WTC11 (cell line): Measurements from ENCODE around the gene PODXL.

Source experiments
- CREB1 ChIP-seq: sonication (generic); formaldehyde crosslinking; IDR thresholded peaks from 2 replicates; pipeline ENCODE4 v1.8.0; 2023; ENCODE audit warnings: mild to moderate bottlenecking, missing genetic modification reagents
- CREM ChIP-seq: sonication (generic); formaldehyde crosslinking; IDR thresholded peaks from 2 replicates; pipeline ENCODE4 v1.8.1; 2022; ENCODE audit warnings: mild to moderate bottlenecking, missing genetic modification reagents, moderate library complexity
- SMAD3 ChIP-seq: sonication (generic); formaldehyde crosslinking; IDR thresholded peaks from 2 replicates; pipeline ENCODE4 v1.8.0; 2022; ENCODE audit warnings: missing genetic modification reagents, mild to moderate bottlenecking, borderline replicate concordance
- SP1 ChIP-seq: sonication (generic); formaldehyde crosslinking; conservative IDR thresholded peaks from 2 replicates; pipeline ENCODE4 v1.8.1; 2022; ENCODE audit warnings: missing genetic modification reagents
- TEAD4 ChIP-seq: sonication (generic); formaldehyde crosslinking; IDR thresholded peaks from 2 replicates; pipeline ENCODE4 v1.8.0; 2022; ENCODE audit warnings: mild to moderate bottlenecking, missing genetic modification reagents
- ZNF232 ChIP-seq: sonication (generic); formaldehyde crosslinking; IDR thresholded peaks from 2 replicates; pipeline ENCODE4 v1.8.0; 2022; ENCODE audit warnings: mild to moderate bottlenecking, missing genetic modification reagents
- ZNF263 ChIP-seq: sonication (generic); formaldehyde crosslinking; IDR thresholded peaks from 2 replicates; pipeline ENCODE4 v1.8.1; 2022; ENCODE audit warnings: low read depth, mild to moderate bottlenecking, moderate library complexity, missing genetic modification reagents
- TF ChIP-seq, protein P1 (sequence below): fragments of 200-600 bp; IDR thresholded peaks from 2 replicates; pipeline ENCODE4 v1.8.0; 2022; ENCODE audit warnings: antibody characterized with exemption
- TF ChIP-seq, protein P2 (sequence below): sonication (generic); formaldehyde crosslinking; IDR thresholded peaks from 2 replicates; pipeline ENCODE4 v1.8.1; 2022; ENCODE audit warnings: mild to moderate bottlenecking, missing genetic modification reagents, moderate library complexity, borderline replicate concordance
- TF ChIP-seq, protein P3 (sequence below): sonication (generic); formaldehyde crosslinking; IDR thresholded peaks from 2 replicates; pipeline ENCODE4 v1.8.1; 2023; ENCODE audit warnings: mild to moderate bottlenecking, missing genetic modification reagents, moderate library complexity
- TF ChIP-seq, protein P4 (sequence below): sonication (generic); formaldehyde crosslinking; IDR thresholded peaks from 2 replicates; pipeline ENCODE4 v1.8.0; 2022; ENCODE audit warnings: mild to moderate bottlenecking, missing genetic modification reagents
- TF ChIP-seq, protein P5 (sequence below): sonication (generic); formaldehyde crosslinking; IDR thresholded peaks from 2 replicates; pipeline ENCODE4 v1.8.1; 2023; ENCODE audit warnings: mild to moderate bottlenecking, missing genetic modification reagents, moderate library complexity
- TF ChIP-seq, protein P6 (sequence below): sonication (generic); formaldehyde crosslinking; IDR thresholded peaks from 2 replicates; pipeline ENCODE4 v1.8.0; 2022; ENCODE audit warnings: mild to moderate bottlenecking, missing genetic modification reagents

DNA sequence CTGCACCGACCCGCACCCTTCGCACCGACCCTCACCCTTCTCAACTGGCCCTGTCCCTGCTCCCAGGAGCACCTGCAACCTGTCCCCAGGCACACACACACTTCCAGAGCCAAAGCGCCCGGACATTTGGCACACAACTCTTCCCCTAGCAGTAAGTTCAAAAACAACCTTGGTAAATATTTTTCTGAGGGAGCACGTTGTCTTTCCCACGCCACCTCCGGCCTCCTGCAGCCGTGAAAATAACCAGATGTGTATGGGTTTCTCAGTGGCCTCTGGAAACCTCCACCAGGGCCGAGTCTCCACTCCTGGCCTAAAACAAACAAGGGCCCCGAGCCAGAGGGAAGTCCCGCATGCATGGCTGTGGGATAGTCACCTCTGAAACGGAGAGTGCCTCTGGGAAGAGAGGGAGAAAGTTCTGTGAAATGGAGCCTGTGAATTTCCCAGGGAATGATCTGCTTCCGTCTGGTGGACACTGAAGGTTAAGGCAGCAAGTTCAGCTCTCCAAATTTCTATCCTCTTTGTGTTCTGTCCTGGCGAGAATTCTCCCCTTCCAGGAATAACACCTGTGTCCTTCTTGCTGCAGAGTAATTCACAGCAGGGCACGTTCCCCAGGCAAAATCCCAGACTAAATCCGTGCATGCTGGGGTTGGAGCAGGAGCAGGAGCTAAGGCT is 15.8 kb downstream of the PODXL start:
- TF ChIP-seq, protein P1, sequence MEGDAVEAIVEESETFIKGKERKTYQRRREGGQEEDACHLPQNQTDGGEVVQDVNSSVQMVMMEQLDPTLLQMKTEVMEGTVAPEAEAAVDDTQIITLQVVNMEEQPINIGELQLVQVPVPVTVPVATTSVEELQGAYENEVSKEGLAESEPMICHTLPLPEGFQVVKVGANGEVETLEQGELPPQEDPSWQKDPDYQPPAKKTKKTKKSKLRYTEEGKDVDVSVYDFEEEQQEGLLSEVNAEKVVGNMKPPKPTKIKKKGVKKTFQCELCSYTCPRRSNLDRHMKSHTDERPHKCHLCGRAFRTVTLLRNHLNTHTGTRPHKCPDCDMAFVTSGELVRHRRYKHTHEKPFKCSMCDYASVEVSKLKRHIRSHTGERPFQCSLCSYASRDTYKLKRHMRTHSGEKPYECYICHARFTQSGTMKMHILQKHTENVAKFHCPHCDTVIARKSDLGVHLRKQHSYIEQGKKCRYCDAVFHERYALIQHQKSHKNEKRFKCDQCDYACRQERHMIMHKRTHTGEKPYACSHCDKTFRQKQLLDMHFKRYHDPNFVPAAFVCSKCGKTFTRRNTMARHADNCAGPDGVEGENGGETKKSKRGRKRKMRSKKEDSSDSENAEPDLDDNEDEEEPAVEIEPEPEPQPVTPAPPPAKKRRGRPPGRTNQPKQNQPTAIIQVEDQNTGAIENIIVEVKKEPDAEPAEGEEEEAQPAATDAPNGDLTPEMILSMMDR, result no peak
- TF ChIP-seq, protein P2, sequence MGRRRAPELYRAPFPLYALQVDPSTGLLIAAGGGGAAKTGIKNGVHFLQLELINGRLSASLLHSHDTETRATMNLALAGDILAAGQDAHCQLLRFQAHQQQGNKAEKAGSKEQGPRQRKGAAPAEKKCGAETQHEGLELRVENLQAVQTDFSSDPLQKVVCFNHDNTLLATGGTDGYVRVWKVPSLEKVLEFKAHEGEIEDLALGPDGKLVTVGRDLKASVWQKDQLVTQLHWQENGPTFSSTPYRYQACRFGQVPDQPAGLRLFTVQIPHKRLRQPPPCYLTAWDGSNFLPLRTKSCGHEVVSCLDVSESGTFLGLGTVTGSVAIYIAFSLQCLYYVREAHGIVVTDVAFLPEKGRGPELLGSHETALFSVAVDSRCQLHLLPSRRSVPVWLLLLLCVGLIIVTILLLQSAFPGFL, result no peak
- no peak for TF ChIP-seq ZNF263 (CRISPR knock-in tag)
- TF ChIP-seq, protein P3, sequence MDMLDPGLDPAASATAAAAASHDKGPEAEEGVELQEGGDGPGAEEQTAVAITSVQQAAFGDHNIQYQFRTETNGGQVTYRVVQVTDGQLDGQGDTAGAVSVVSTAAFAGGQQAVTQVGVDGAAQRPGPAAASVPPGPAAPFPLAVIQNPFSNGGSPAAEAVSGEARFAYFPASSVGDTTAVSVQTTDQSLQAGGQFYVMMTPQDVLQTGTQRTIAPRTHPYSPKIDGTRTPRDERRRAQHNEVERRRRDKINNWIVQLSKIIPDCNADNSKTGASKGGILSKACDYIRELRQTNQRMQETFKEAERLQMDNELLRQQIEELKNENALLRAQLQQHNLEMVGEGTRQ (CRISPR knock-in tag), result no peak
- TF ChIP-seq CREB1 (CRISPR knock-in tag), result no peak
- TF ChIP-seq SMAD3 (CRISPR knock-in tag), result no peak
- TF ChIP-seq, protein P4, sequence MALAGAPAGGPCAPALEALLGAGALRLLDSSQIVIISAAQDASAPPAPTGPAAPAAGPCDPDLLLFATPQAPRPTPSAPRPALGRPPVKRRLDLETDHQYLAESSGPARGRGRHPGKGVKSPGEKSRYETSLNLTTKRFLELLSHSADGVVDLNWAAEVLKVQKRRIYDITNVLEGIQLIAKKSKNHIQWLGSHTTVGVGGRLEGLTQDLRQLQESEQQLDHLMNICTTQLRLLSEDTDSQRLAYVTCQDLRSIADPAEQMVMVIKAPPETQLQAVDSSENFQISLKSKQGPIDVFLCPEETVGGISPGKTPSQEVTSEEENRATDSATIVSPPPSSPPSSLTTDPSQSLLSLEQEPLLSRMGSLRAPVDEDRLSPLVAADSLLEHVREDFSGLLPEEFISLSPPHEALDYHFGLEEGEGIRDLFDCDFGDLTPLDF (CRISPR knock-in tag), result no peak
- TF ChIP-seq TEAD4, result no peak
- TF ChIP-seq CREM (CRISPR knock-in tag), result no peak
- TF ChIP-seq, protein P5, sequence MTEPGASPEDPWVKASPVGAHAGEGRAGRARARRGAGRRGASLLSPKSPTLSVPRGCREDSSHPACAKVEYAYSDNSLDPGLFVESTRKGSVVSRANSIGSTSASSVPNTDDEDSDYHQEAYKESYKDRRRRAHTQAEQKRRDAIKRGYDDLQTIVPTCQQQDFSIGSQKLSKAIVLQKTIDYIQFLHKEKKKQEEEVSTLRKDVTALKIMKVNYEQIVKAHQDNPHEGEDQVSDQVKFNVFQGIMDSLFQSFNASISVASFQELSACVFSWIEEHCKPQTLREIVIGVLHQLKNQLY (CRISPR knock-in tag), result no peak
- TF ChIP-seq, protein P6, sequence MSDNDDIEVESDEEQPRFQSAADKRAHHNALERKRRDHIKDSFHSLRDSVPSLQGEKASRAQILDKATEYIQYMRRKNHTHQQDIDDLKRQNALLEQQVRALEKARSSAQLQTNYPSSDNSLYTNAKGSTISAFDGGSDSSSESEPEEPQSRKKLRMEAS (CRISPR knock-in tag), result no peak
- TF ChIP-seq ZNF232, result no peak
- TF ChIP-seq SP1 (CRISPR knock-in tag), result no peak
